Measurements from ENCODE around the gene LUC7L.
"Not testable (repeated sequence)": the region's sequence is repeated elsewhere in the genome, so short reads cannot be mapped to it uniquely, and the experiment has no call there.

Gene LUC7L

GRCh38 chr16:170788-171187 lies 58.5 kb downstream of the LUC7L start:
- Histone ChIP-seq H3K27me3 (ENCODE audit: control insufficient read depth, low read length) (peaks cover 59% of the 10 kb centered on the region), H3K4me1 (ENCODE audit: control insufficient read depth, low read length) (no peaks in the 10 kb centered on the region), H3K4me3 (ENCODE audit: low read length) (no peak overlapping the region), H4K20me1 (ENCODE audit: control insufficient read depth, insufficient read depth, low read depth, low read length) (no peaks in the 10 kb centered on the region), H3K9me3 (ENCODE audit: control insufficient read depth, insufficient read depth, low read length) (no peaks in the 10 kb centered on the region), H3F3A (ENCODE audit: control insufficient read depth, insufficient read depth) (no peaks in the 10 kb centered on the region), H3K79me2 (ENCODE audit: control insufficient read depth, low read length) (no peaks in the 10 kb centered on the region), H3K9me2 (replicated peaks; ENCODE audit: control insufficient read depth, low read length) (no peaks in the 10 kb centered on the region), H3K4me2 (ENCODE audit: low read length) (no peak overlapping the region), H3K27ac (ENCODE audit: low read depth, low read length) (no peak overlapping the region), H3K36me3 (ENCODE audit: control insufficient read depth, low read length) (no peaks in the 10 kb centered on the region)
- no peak for TF ChIP-seq EZH2phosphoT487 (IDR thresholded peaks at IDR 0.05; ENCODE audit: borderline replicate concordance, low read length)
- no peak for TF ChIP-seq CTCF (IDR thresholded peaks at IDR 0.05; ENCODE audit: low read depth, low read length, poor library complexity, severe bottlenecking)

GRCh38 chr16:170088-170507 lies 59.2 kb downstream of the LUC7L start:
- not testable (repeated sequence) for H3K4me3 ChIP-seq (ENCODE audit: low read length); H4K20me1 ChIP-seq (ENCODE audit: control insufficient read depth, insufficient read depth, low read depth, low read length); H3K4me2 ChIP-seq (ENCODE audit: low read length); H3K9me3 ChIP-seq (ENCODE audit: control insufficient read depth, insufficient read depth, low read length); H3K9me2 ChIP-seq (replicated peaks; ENCODE audit: control insufficient read depth, low read length); H3K79me2 ChIP-seq (ENCODE audit: control insufficient read depth, low read length); H3K27ac ChIP-seq (ENCODE audit: low read depth, low read length); H3K36me3 ChIP-seq (ENCODE audit: control insufficient read depth, low read length); H3F3A ChIP-seq (ENCODE audit: control insufficient read depth, insufficient read depth); H3K4me1 ChIP-seq (ENCODE audit: control insufficient read depth, low read length)
- H3K27me3 ChIP-seq (ENCODE audit: control insufficient read depth, low read length): peaks cover 60% of the 10 kb centered on the region

- Histone ChIP-seq H3K9me2 (replicated peaks; ENCODE audit: control insufficient read depth, low read length) (no peaks in the 10 kb centered on the region), H3K4me2 (ENCODE audit: low read length) (no peak overlapping the region), H3K27ac (ENCODE audit: low read depth, low read length) (no peak overlapping the region), H3K9me3 (ENCODE audit: control insufficient read depth, insufficient read depth, low read length) (no peaks in the 10 kb centered on the region), H3K4me3 (ENCODE audit: low read length) (no peak overlapping the region), H3K36me3 (ENCODE audit: control insufficient read depth, low read length) (no peaks in the 10 kb centered on the region), H3F3A (ENCODE audit: control insufficient read depth, insufficient read depth) (no peaks in the 10 kb centered on the region; the same call in 1 of the 2 replicates), H3K27me3 (ENCODE audit: control insufficient read depth, low read length) (peaks cover 53% of the 10 kb centered on the region), H3K79me2 (ENCODE audit: control insufficient read depth, low read length) (no peaks in the 10 kb centered on the region), H4K20me1 (ENCODE audit: control insufficient read depth, insufficient read depth, low read depth, low read length) (no peaks in the 10 kb centered on the region), H3K4me1 (ENCODE audit: control insufficient read depth, low read length) (0 out of 2 replicates have a peak, but pooled peaks cover 3% of the 10 kb centered on the region)
- TF ChIP-seq CTCF (IDR thresholded peaks at IDR 0.05; ENCODE audit: low read depth, low read length, poor library complexity, severe bottlenecking) (no peak), EZH2phosphoT487 (IDR thresholded peaks at IDR 0.05; ENCODE audit: borderline replicate concordance, low read length) (no peak)
These were observed 60.2 kb downstream of the LUC7L start for GRCh38 chr16:169014-169413.

- H3K4me3 ChIP-seq (ENCODE audit: low read length): no peak overlapping the region
- no peak overlapping the region for H3K27ac ChIP-seq (ENCODE audit: low read depth, low read length)
- H3K27me3 ChIP-seq (ENCODE audit: control insufficient read depth, low read length): peaks cover 51% of the 10 kb centered on the region
These were observed 60.8 kb downstream of the LUC7L start for GRCh38 chr16:168424-168823.

More at GRCh38 chr16:168424-168823, 60.8 kb downstream of the LUC7L start:
- Histone ChIP-seq H3K4me1 (ENCODE audit: control insufficient read depth, low read length) (0 out of 2 replicates have a peak, but pooled peaks cover 3% of the 10 kb centered on the region), H3F3A (ENCODE audit: control insufficient read depth, insufficient read depth) (no peaks in the 10 kb centered on the region; the same call in 1 of the 2 replicates), H4K20me1 (ENCODE audit: control insufficient read depth, insufficient read depth, low read depth, low read length) (no peaks in the 10 kb centered on the region), H3K36me3 (ENCODE audit: control insufficient read depth, low read length) (no peaks in the 10 kb centered on the region), H3K79me2 (ENCODE audit: control insufficient read depth, low read length) (no peaks in the 10 kb centered on the region), H3K9me3 (ENCODE audit: control insufficient read depth, insufficient read depth, low read length) (no peaks in the 10 kb centered on the region), H3K4me2 (ENCODE audit: low read length) (no peak overlapping the region), H3K9me2 (replicated peaks; ENCODE audit: control insufficient read depth, low read length) (no peaks in the 10 kb centered on the region)
- TF ChIP-seq EZH2phosphoT487 (IDR thresholded peaks at IDR 0.05; ENCODE audit: borderline replicate concordance, low read length) (no peak), CTCF (IDR thresholded peaks at IDR 0.05; ENCODE audit: low read depth, low read length, poor library complexity, severe bottlenecking) (no peak)

Measured in DOHH2 (cell line).